Right lobe of liver (tissue), 4 donors: ENCODE results near the gene GMDS.

Experiments
- POLR2A ChIP-seq: fragments of 450-650 bp; IDR thresholded peaks from one replicate; pipeline ENCODE4 v1.6.1; 2017; ENCODE audit warnings: antibody characterized with exemption, mild to moderate bottlenecking
- TF ChIP-seq, protein P1 (sequence below), 4 donors: fragments of 200-600 bp in 3 of 4; fragments of 450-650 bp in 1 of 4; IDR thresholded peaks; one replicate each; pipeline versions ENCODE4 v1.5.1 to v1.8.0; 2016 to 2022; ENCODE audit warnings: antibody characterized with exemption in 4 of 4, mild to moderate bottlenecking in 2 of 4
- donor health status: DM: no; HTN: no; CAD: no.
- donor health status: DM: no; HTN: no; CAD: no.
- donor health status: DM: no; HTN: yes; CAD: no.

DNA sequence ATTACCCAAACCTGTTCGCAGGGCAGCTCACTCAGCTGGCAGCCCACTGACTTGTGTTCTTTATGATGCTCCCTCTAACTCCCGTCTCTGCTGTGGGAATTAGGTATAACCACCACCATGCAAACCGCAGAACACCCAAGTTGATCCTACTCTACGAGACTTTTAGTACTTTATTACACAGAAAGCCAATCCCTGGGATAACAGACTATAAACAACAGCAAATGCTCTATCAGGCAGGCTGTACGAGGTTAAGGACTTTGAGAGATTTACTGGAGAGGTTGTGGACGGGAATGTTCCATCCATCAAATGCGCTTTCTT, 394.6 kb downstream of the GMDS start:
- no peak for TF ChIP-seq POLR2A
- TF ChIP-seq, protein P1, sequence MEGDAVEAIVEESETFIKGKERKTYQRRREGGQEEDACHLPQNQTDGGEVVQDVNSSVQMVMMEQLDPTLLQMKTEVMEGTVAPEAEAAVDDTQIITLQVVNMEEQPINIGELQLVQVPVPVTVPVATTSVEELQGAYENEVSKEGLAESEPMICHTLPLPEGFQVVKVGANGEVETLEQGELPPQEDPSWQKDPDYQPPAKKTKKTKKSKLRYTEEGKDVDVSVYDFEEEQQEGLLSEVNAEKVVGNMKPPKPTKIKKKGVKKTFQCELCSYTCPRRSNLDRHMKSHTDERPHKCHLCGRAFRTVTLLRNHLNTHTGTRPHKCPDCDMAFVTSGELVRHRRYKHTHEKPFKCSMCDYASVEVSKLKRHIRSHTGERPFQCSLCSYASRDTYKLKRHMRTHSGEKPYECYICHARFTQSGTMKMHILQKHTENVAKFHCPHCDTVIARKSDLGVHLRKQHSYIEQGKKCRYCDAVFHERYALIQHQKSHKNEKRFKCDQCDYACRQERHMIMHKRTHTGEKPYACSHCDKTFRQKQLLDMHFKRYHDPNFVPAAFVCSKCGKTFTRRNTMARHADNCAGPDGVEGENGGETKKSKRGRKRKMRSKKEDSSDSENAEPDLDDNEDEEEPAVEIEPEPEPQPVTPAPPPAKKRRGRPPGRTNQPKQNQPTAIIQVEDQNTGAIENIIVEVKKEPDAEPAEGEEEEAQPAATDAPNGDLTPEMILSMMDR (IDR thresholded peaks at IDR 0.05), result no peak
